Measurements from ENCODE around the gene HCST. TPM values are rescaled to one million over a fixed set of nuclear protein-coding genes. Genes with fewer than 3 reads are reported as not detected.

HCST gene
- total and polyA plus RNA-seq, 2 of the 4 experiments (the other 2 are of a cell fraction), result 1.5 TPM; not detected in 1

- H3K4me1 ChIP-seq (ENCODE audit: control insufficient read depth, insufficient read depth, low read length), result no peaks in the 10 kb centered on the region
- H2AFZ ChIP-seq (replicated peaks; ENCODE audit: low read length, poor library complexity), result no peak overlapping the region
- H4K91ac ChIP-seq (ENCODE audit: insufficient read depth, low read depth, low read length), result no peak overlapping the region
- H3K56ac ChIP-seq (ENCODE audit: extremely low read depth, insufficient read depth, low read length), result no peak overlapping the region
- H3K27me3 ChIP-seq (ENCODE audit: control insufficient read depth, insufficient read depth, low read length), result no peaks in the 10 kb centered on the region
- no peak overlapping the region for H3K4me2 ChIP-seq (ENCODE audit: low read depth, low read length)
- no peak overlapping the region for H4K5ac ChIP-seq (ENCODE audit: low read depth, low read length)
- H2AK9ac ChIP-seq (replicated peaks; ENCODE audit: low read depth, low read length, poor library complexity), result no peak overlapping the region
- no peak overlapping the region for H2BK15ac ChIP-seq (ENCODE audit: low read depth, low read length)
- no peaks in the 10 kb centered on the region for H3K79me1 ChIP-seq (ENCODE audit: low read depth in 1 of 2, low read length in 2 of 2)
- TF ChIP-seq RFX5 (IDR thresholded peaks at IDR 0.05; ENCODE audit: low read depth, low read length) (no peak), NFE2L2 (IDR thresholded peaks at IDR 0.05; ENCODE audit: low read depth, low read length) (no peak), MXI1 (IDR thresholded peaks at IDR 0.05; ENCODE audit: borderline replicate concordance, low read depth, low read length) (no peak)
- CTCF ChIA-PET, result interaction anchor here (0.5 kb wide), 1 partner anchor 59 kb away, joined by 4 read pairs; no protein-coding TSS in a partner anchor
- H4K20me1 ChIP-seq (ENCODE audit: insufficient read depth, low read length), result peaks cover 4% of the 10 kb centered on the region; the same call in 1 of the 2 replicates
- ATAC-seq (ENCODE audit: low read depth) (no peak), DNase-seq (no peak)
- POLR2A ChIA-PET (ENCODE audit: unreplicated experiment), result no interaction called here
- no peak overlapping the region for H3K23ac ChIP-seq (ENCODE audit: low read depth, low read length)
- H4K8ac ChIP-seq (ENCODE audit: low read depth in 2 of 2, low read length in 2 of 2), result no peak overlapping the region
- in situ Hi-C loops (cut with MboI; ENCODE audit: low sequenced_read_pairs) (no loop called here), intact Hi-C loops (cut with micrococcal nuclease) (no loop called here), dilution Hi-C loops (cut with HindIII; ENCODE audit: low sequenced_read_pairs, unreplicated experiment) (no loop called here)
- no peak overlapping the region for H2BK120ac ChIP-seq (ENCODE audit: low read depth, low read length)
- no peak overlapping the region for H3K4me3 ChIP-seq (ENCODE audit: insufficient read depth, low read depth, low read length)
- no TSS peak for BruUV-seq (replicated peaks)
- H3K9ac ChIP-seq (ENCODE audit: low read depth, low read length), result no peak overlapping the region
- H2BK20ac ChIP-seq (ENCODE audit: low read depth, low read length), result no peak overlapping the region
- H2BK5ac ChIP-seq (ENCODE audit: low read depth, low read length, poor library complexity, severe bottlenecking), result no peak overlapping the region
- H3K36me3 ChIP-seq (ENCODE audit: control insufficient read depth, insufficient read depth, low read length), result no peaks in the 10 kb centered on the region
- H3K9me3 ChIP-seq (ENCODE audit: control insufficient read depth, insufficient read depth, low read length), result no peaks in the 10 kb centered on the region
- no peak overlapping the region for H3K4ac ChIP-seq (ENCODE audit: low read depth, low read length)
- no peak overlapping the region for H3K27ac ChIP-seq (ENCODE audit: insufficient read depth, low read length)
- H3K9me1 ChIP-seq (ENCODE audit: insufficient read depth, low read length), result peaks cover 2% of the 10 kb centered on the region; the same call in 1 of the 2 replicates
- 89% methylated on average over 15 of the region's 32 CpGs; no CpG with 5 or more reads in 1 of the 2 experiments for WGBS, 2 experiments (ENCODE audit: extremely low coverage in 2 of 2, insufficient read length in 1 of 2)
- H3K18ac ChIP-seq (ENCODE audit: low read depth, low read length), result no peak overlapping the region
- H3K14ac ChIP-seq (replicated peaks; ENCODE audit: low read depth, low read length), result no peak overlapping the region
- H2AK5ac ChIP-seq (ENCODE audit: low read depth, low read length), result no peak overlapping the region
Measured at GRCh38 chr19:35874392-35874930, 27.9 kb upstream of the HCST start.

Measured in IMR-90 (cell line).